HG02981 (cell line): ENCODE measurements around the gene TRIO.
A peak's percentile ranks its signal among the peaks of the same experiment; 100 is the strongest.

Experiments
- ATAC-seq: cut with Tn5 transposase; IDR thresholded peaks from one replicate; pipeline ENCODE4 v1.9.1; 2021; ENCODE audit warnings: mild to moderate bottlenecking, moderate library complexity; ENCODE audit not compliant: unreplicated experiment

The TRIO gene

DNA sequence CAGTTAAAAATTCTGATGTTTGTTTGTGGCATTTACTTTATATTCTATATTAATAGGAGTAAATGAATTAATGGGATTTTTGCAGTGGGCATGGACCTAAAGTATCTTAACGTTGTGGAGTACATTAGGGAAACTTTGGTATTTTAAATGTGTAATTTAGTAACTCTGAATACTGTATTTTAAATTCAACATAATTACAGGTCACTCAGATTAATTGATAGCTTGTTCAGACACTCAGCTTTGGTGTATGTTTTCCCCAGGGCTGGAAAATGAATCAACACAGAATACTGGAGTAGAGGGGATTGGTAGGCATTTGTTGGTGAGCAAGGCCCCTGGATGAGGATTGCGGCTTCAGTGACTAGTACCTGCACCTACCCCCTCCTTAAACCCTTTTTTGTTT is 117.5 kb downstream of the TRIO start:
- ATAC-seq = no peak

DNA sequence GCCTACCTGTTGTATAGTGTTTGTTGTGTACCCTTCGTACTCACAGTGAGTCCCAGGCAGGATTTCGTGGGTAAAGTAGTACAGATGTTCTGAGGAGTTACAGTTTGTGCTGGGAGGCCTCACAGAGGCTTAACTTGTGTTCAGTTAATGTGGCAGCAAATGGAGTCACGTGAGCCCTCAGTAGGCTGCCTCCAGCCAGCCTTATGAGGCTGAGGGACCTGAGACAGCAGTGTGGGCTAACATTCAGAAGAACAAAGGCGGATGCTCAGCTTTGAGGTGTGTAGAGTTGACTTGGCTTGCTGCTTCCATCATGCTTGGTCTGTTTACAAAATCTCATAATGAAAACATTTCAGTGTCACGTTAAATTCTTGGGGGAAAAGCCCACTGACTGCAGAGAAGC is 118.1 kb downstream of the TRIO start:
- ATAC-seq = no peak

DNA sequence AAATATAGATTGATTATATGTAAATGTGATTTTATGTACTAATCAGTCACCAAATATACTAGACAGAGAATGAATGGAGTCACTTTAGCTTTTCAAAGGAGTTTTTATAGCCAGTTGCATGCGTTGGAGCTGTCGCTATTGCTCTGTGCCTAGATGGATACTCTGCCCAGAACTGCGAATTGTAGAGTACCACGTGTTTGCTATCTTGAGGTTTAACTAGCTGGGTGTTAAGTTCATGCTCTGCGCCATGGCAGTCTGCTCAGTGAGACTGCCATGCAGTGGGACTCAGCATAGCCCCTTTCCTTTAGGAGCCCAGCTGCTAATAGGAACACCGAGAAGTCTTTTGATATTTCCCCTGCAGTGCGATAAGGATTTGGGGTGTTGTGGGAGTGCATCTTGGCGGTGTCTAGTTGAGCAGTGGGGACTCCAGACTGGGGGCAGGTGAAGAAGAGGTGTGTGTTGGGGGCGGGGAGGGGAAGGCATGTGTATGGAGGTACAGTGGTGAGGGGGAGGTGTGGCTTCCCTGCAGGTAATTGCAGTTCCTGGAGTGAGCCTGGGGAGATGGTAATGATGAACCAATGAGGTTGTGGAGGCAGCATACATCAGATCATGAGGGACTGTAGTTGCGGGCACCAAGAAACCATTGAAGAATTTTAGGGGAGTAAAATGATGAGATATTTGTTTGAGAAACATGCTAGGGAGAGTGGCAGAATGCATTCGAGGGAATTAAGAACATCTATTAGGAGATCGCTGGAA is 118.9 kb downstream of the TRIO start:
- no peak for ATAC-seq

DNA sequence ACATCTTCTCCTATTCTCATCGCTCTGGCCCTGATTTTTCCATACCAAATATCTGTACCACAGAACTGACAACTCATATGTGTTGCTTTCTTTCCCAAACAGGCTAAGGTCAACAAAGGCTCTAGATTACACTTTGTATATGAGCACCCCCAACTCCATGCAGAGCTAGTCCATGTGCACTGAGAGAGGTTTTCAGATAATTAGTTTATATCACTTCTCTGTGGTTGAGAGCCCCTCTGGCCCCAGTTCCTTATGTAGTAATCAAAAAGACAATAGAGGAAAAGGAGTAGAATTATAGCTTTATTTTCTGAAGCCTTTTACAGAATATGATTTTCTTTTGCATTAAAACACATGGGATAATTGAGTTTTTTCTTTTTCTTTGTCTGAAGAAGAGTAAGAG is 120.0 kb downstream of the TRIO start:
- no peak for ATAC-seq

DNA sequence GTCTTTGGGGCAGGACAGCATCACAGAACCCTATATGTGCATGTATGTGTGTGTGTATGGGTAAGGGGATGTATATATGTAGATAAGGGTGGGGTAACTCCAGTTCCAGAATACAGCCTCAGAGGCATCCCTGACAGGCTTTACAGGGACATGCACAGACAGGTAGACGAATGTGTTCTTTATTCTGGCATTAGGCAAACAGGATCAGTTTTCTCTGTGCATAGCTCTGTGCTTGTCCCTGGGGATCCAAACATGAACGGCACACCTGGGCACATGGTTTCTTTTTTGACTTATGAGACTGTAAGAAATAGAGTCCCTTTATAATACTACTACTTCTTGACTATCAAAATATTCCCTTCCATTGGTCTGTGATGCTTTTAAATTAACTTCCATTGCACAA is 120.6 kb downstream of the TRIO start:
- ATAC-seq = no peak

DNA sequence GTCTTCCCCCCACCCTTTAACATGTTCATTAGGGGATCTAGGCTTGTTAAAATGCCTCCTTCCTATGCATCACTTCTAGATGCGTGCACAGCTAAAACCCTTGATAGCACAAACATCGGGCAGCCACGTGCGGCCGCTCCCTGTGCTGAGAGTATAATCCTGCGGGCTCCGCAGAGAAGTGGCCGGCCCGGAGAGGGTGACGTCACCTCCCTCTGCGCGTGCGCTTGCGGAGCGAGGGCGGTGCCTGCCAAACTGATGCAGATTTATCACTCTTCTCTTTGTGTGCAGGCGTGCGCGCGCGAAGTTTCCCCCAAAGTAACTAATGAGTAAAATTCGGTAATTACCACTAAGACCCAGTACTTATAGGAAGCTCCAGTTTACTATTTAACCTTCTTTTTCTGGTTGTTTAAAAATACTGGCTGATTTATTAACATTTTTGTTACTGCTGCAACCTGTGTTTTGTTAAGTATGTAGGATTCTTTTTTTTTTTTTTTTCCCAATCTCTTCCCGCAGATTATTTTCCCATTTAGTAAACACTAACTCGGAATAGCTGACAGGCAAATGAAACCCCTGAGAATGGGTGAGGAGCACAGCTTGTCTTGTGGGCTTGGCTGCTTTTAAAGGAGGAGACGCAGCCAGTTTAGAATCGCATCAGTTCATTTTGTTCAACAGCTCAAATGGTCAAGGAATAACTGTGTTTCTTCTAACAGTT is 121.6 kb downstream of the TRIO start:
- peak; percentile 82 for ATAC-seq

DNA sequence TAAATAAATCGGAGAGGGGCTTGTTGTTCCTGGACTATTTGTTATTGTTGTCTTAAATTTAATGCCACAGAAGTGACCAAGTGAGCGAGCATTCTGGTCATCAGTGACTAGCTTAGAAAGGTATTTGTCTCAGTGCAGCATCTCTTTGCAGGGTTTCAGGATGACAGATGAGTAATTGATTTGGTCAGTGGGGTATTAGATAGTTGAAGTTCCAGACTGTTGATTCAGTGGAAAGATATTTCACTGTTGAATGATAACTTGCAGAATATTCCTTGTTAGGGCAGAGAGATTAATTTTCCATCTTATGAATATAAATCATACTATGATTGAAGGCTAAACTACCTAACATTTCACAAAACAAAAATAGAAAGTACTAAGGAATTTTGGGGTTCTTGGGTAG is 122.4 kb downstream of the TRIO start:
- ATAC-seq = no peak

DNA sequence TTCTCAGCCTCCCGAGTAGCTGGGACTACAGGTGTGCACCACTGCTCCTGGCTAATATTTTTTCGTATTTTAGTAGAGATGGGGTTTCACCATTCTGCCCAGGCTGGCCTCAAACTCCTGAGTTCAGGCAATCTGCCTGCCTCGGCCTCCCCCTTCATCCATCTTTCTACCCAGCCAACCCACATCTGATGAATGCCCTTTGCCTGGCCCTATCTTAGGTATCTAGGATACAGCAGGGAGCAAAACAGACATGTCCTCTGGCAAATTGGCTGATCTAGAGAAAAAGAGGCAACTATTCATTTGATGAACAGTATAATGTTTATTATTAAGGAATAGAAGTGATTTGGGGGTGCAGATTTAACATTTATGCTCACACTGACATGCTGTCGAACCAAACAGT is 123.0 kb downstream of the TRIO start:
- no peak for ATAC-seq

DNA sequence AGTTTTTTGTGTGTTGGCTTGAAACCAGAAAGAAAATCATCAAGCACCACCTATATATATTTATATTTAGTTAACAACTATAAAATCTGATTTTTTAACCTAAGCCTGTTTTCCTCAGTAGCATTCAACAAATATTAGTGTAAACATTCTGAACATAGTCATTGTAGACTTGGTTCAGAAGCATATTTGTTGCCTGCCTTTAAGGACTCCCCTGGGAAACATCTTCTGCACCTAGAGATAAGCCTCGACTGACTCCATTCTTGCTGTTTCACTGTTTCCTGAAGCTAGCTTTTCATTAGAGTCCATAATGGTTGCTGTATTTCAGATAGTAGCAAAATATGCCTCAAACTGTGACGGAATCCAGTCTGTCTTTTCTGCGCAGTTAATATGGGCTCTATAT is 123.5 kb downstream of the TRIO start:
- ATAC-seq = no peak

DNA sequence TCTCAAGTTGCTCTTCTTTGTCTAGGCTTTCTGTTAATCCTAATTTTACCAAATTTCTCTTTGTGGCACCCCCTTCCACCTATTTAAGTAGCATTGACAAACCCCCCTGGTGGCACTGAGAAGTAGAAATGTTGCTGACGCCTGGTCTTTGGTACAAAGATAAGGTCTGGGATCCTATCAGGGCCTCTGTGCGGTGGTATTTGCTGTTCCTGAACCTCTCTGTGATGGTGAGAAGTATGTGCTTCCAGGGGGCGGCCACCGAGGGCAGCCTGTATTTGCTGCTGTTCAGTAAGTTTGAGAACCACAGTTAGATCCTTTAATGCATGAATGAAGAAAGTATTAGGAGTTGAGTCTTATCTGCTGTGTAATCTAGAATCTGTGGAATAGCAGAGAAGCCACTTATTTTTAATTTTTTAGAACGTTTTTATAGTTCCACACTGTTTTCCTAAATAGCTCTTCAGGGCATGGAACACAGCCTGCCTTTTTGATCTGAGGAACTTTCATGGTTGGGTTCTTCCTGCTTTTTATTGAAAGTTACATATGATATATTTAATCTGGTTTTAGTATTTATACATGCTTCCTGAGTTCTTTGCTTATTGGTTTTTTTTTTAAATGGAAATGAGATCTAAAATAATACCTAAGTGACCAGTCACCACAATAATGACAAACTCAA is 124.2 kb downstream of the TRIO start:
- ATAC-seq = no peak

DNA sequence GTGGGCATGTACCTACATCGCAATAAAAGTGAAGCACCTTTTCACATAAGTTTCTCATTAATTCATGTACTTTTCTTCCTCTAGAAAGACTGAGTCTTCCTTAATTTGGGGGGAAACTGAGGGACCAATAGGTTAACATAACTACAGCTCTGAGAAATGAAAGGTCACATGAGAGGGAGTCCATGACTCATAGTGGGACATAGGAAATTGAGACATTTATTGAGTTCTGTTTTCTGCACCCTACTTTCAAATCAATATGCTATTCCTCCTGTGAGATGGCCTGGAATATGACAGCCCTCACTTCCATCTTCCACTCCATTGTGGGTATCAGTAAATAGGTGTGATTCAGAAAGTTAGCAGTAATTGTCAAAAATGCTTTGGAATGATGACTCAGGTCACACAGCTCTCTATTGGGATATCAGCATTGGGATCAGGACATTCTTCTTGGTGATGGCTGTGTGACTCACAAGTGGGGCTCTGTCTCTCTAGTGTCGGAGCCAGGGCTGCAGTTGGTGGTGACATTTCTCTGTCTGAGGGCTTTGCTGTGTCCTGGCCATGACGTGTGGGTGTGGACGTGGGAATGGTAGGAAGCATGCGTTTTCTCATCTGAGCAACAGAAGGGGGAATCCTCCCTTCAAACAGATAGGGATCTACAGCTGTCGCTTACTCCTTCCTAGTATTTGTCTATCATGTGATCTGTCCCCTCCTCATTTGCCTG is 125.0 kb downstream of the TRIO start:
- ATAC-seq = no peak

DNA sequence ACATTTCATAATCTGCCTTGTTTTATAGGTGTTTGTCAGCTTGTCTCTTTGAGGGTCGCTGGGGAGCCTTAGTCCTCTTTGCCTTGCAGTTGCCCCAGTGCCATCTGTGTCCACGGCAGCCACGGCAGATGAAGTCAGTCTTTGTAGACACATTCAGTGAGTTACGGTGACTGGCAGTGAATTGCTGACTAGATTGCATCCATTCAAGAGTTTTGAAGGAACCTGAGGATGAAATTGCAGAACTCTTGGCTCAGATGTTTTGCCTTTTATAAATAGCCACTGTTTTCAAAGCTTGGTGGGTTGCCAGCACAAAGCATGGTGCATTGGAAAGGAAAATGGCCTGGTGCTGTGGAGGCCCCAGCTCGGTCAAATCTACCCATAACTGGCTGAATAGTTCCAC is 125.6 kb downstream of the TRIO start:
- ATAC-seq = no peak

DNA sequence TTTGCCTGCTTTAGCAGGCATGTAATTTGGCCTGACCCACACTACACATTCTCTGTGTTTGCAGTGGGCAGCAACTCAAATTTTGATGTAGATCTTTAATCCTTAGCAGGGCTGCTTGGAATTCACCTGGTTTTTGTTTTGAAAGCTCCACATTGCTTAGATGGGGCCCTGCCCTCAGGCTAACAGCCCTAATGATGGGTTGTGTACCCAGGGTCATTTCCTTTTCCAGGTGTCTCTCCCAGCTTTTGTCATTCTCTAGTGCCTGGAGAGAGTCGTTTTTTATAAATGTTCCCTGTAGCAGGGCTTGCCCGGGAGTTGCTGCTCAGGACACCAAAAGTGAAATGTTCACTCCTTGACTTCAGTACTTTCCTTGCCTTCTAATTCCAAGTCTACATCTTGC is 126.3 kb downstream of the TRIO start:
- no peak for ATAC-seq

DNA sequence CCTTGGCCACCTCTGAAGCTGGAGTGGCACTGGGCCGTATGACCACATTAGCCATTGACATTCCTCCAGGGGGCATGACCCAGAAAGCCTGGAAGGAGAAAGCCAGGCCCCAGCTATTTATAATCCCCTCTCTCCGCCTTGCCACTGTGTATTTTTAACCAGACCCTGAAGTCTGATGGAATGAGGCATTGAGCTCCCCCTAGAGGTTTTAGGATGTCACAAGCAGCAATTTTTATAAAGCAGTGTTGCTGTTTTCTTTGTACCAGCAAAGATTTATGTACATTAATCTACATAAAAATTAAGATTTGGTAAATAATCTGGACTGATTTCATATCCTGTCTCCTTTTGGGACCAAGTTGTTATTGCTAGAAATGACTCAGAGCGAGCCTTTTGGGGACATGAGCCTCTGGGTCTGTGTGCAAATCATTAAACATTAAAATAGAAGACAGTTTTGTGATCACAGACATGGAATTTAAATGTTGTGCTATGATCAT is 127.1 kb downstream of the TRIO start:
- peak; percentile 49 for ATAC-seq

DNA sequence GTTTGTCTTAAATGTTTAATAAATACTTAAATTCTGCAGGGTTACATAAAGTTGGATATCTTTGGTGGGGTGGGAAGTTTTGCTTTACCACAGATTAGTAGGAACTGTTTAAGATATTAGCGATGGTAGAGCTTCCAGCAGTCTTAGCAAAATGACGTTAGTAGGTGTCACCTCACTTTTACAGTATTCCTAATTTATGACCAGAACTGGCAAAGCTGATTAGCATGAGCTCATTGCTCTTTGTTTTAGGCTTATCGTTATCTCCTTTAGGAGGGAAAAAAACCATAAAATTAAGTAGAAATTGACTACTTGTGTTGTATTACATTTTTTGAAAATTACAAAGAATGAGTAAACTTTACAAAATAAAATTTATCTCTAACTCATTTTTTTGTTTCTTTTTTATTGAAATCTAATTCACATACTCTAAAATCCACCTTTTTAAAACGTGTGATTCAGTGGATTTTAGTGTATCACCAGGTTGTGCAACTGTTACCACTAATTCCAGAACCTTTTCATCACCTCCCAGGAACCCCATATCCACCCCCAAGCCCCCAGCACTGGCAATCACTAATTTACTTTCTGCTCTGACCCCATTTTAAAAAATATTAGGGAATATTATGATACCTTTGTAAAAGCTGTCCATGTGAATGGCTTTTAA is 129.5 kb downstream of the TRIO start:
- no peak for ATAC-seq

DNA sequence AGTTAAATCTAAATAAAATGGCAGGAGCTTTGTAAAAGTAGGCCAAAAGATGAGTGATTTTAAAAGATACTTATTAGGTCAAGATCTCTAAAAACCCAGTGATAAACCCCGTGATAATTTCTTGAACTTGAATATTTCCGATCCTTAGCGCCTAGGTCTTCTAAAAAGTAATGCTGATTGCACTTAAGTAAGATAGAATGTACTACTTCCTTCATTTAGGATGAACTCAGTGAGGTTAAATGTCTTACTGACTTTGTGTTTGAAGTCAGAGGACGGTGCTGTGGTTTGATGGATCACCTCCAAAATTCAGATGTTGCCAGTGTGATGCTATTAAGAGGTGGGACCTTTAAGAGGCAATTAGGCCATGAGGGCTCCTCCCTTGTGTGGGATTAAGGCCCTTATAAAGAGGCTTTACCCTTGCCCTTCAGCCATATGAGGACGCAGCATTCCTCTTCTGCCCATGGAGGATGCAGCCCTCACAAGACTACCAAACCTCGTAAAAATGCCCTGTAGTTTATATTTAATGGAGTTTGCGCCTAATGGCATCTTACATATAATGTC is 130.1 kb downstream of the TRIO start:
- ATAC-seq = no peak

DNA sequence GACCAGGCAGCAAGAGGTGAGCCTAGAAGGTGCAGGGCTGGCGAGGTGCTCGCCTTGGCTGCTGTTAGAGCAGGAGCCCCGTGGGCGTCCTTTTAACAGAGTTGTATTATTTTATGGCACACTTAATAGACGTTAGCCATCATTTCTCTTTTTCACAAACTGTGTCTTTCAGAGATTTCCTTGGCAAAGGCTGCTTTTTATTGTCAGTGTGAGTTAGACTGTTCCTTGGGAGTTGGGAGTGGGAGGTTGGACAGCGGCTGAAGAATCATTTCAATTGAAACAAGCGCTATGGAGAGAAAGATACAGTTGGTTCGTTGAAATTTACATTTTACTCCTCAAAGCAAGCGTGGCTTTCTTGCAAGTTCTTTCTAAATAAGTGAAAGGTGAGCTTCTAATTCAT is 133.2 kb downstream of the TRIO start:
- ATAC-seq = no peak

DNA sequence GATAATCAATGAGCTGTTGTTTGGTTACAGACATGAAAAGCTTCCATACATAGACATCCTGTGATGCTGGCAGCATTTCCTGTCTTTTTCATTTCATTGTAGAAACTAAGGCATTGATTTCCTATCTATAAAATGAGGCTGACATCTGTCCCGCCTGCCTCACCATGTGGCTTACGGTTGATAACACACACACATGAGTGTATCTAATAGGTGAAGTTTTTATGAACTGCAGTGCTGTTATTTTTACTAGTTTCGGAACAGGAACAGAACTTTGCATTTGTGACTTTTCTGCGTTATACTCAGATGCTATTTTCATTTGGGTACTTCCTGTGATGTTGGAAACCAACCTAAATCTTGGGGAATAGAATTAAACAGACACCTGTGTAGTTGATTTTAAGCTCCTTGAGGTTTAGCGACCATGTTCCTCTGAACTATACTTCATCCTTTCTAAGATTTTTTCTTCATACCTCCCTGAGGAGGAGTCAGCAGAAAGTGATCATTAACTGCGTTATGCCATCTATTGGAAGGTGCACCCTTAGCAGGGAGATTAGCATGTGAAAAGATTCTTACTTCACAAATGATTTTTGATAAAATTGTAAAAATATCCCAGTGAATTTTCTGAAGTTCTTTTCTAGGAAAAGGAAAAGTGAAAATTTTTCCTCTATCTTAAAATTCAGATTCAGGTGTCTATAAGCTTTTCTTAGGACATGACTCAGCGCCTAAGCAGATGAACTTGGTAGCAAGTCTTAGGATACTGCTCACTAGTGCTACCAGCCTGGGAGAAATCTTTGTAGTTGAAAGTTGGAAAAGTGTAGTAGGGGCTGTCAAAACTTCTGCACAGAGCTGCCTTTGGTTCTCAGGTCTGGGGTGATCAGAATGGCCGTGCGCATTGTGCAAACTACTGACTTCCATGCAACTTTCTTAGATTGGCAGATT is 134.5 kb downstream of the TRIO start:
- ATAC-seq = no peak

DNA sequence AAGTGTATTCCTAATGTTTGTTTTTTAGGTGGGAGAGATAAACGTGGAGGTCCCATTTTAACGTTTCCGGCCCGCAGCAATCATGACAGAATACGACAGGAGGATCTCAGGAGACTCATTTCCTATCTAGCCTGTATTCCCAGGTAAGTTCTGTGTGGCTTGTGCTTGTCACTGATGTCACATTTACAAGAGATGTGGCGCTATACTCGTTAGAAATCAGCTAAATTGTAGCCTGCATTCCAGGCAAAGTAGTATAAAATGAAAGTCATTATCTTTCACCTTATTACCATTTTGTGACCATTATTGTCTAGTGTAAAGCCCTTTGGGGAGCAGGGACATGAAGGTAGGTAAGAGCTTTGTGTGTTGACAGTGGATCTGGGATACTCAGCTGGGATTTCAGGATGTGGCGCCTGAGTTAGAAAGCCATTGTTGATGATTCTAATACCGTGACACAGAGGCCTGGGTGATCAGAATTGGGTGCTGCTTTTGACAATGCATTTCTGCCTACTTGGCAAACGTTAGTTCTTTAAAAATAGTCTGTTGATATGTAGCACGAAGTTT is 137.2 kb downstream of the TRIO start:
- no peak for ATAC-seq
